GM18870 (cell line): Measurements from ENCODE around the gene PMCH.
"Not testable (repeated sequence)": the region's sequence is repeated elsewhere in the genome, so short reads cannot be mapped to it uniquely, and the experiment has no call there.

Experiments
- ATAC-seq: cut with Tn5 transposase; IDR thresholded peaks from one replicate; pipeline ENCODE4 v1.9.1; 2021; ENCODE audit warnings: moderate library complexity; ENCODE audit not compliant: unreplicated experiment

Gene PMCH

DNA sequence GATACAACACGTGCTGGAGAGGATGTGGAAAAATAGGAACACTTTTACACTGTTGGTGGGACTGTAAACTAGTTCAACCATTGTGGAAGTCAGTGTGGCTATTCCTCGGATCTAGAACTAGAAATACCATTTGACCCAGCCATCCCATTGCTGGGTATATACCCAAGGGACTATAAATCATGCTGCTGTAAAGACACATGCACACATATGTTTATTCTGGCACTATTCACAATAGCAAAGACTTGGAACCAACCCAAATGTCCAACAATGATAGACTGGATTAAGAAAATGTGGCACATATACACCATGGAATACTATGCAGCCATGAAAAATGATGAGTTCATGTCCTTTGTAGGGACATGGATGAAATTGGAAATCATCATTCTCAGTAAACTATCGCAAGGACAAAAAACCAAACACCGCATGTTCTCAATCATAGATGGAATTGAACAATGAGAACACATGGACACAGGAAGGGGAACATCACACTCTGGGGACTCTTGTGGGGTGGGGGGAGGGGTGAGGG, 50.5 kb downstream of the PMCH start:
- not testable (repeated sequence) for ATAC-seq
